ENCODE results near the gene CYP4F3.

CYP4F3 gene

DNA sequence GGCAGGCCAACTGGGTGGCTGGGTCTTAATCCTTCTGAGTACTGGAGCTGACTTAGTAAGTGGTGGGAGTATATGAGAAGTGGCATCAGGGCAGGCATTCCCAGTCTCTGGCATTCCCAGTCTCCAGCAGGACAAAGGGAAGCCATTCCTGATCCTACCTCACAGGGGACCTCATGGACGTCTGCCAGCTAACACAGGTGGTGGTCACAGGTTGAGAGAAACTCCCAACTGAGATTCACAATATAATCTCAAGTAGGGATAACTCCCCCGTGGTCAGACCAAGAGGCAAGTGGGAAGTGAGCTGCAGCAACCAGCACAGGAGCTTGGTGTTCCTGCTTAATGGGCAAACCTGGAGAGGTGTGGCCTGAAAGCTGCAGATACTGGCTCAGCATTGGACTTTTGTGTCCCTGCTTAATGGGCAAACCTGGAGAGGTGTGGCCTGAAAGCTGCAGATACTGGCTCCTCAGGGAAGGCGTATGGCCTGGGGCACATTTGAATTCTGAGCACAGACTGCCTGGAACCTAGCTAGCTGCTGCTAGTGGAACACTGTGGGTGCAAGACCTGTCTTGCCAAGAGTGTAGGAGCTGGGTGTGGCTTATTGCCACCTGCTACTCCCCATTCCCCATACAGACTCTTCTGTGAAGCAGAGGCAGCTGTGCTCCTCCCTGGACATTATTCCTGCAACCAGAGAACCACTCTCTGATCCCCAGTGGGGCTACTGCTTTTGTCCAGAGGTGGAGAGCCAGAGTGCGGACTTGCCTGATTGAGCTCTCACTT is 61.2 kb downstream of the CYP4F3 start:
- TF ChIP-seq, protein P1, sequence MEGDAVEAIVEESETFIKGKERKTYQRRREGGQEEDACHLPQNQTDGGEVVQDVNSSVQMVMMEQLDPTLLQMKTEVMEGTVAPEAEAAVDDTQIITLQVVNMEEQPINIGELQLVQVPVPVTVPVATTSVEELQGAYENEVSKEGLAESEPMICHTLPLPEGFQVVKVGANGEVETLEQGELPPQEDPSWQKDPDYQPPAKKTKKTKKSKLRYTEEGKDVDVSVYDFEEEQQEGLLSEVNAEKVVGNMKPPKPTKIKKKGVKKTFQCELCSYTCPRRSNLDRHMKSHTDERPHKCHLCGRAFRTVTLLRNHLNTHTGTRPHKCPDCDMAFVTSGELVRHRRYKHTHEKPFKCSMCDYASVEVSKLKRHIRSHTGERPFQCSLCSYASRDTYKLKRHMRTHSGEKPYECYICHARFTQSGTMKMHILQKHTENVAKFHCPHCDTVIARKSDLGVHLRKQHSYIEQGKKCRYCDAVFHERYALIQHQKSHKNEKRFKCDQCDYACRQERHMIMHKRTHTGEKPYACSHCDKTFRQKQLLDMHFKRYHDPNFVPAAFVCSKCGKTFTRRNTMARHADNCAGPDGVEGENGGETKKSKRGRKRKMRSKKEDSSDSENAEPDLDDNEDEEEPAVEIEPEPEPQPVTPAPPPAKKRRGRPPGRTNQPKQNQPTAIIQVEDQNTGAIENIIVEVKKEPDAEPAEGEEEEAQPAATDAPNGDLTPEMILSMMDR (IDR thresholded peaks at IDR 0.05; ENCODE audit: borderline replicate concordance, insufficient read depth, low read depth, low read length), result no peak
- no peak overlapping the region for H3K4me3 ChIP-seq (ENCODE audit: low read depth, low read length)

- H3K4me3 ChIP-seq (ENCODE audit: low read depth, low read length), result no peak overlapping the region
- TF ChIP-seq, protein P1 (IDR thresholded peaks at IDR 0.05; ENCODE audit: borderline replicate concordance, insufficient read depth, low read depth, low read length), result no peak
These were observed 61.8 kb downstream of the CYP4F3 start for GRCh38 chr19:15702534-15702930.
